PC-9 (cell line): ENCODE data around the gene IRF5. TPM values are rescaled to one million over a fixed set of nuclear protein-coding genes. Genes with fewer than 3 reads are reported as not detected.

Experiments used
- BruUV-seq: library from RNA; stranded (reverse); fragments of 400-500 nt; replicated peaks from 2 replicates; lab custom pipeline; 2021; lab: Mats Ljungman, UMichigan
- CTCF ChIA-PET: fragments of 300-600 bp; sonication (Branson Sonifier 250); formaldehyde crosslinking; loops from one replicate; lab custom pipeline; 2022; ENCODE audit warnings: antibody characterized with exemption; lab: Charles Lee
- POLR2A ChIA-PET: fragments of 300-600 bp; sonication (Branson Sonifier 250); formaldehyde crosslinking; loops from one replicate; lab custom pipeline; 2022; ENCODE audit warnings: antibody characterized with exemption; ENCODE audit not compliant: unreplicated experiment; lab: Charles Lee
- DNase-seq, 2 experiments: peaks; one replicate each; pipeline versions ENCODE4 v3.0.0 to v3.0.0-alpha.2; 2015 to 2022; ENCODE audit warnings: mixed read lengths in 1 of 2
- H2AFZ ChIP-seq: fragments of 200-600 bp; sonication (generic); 2 replicates; pipeline ENCODE4 v1.8.1; 2017; ENCODE audit warnings: antibody characterized with exemption
- H3F3A ChIP-seq: fragments of 200-600 bp; sonication (generic); 2 replicates; pipeline ENCODE4 v1.8.1; 2017; ENCODE audit warnings: antibody characterized with exemption, mild to moderate bottlenecking, low read depth; ENCODE audit not compliant: insufficient read depth
- H3K27ac ChIP-seq: fragments of 200-600 bp; sonication (generic); 2 replicates; pipeline ENCODE4 v1.6.1; 2016; ENCODE audit warnings: mixed run types
- H3K27me3 ChIP-seq: fragments of 200-600 bp; sonication (generic); 2 replicates; pipeline ENCODE4 v1.6.1; 2016; ENCODE audit warnings: low read depth, mixed run types; ENCODE audit not compliant: insufficient read depth
- H3K36me3 ChIP-seq: fragments of 200-600 bp; sonication (generic); 2 replicates; pipeline ENCODE4 v1.6.1; 2016; ENCODE audit warnings: low read depth, mixed run types
- H3K4me1 ChIP-seq: fragments of 200-600 bp; sonication (generic); replicated peaks from 2 replicates; pipeline ENCODE4 v1.6.1; 2016; ENCODE audit warnings: mixed run types; ENCODE audit not compliant: insufficient read depth
- H3K4me2 ChIP-seq: fragments of 200-600 bp; sonication (generic); 2 replicates; pipeline ENCODE4 v1.6.1; 2017; ENCODE audit warnings: mixed run types
- H3K4me3 ChIP-seq: fragments of 200-600 bp; sonication (generic); 2 replicates; pipeline ENCODE4 v1.6.1; 2016; ENCODE audit warnings: mixed run types
- H3K79me2 ChIP-seq: fragments of 200-600 bp; sonication (generic); 2 replicates; pipeline ENCODE4 v1.6.1; 2017; ENCODE audit warnings: low read depth, mixed run types
- H3K9me2 ChIP-seq: fragments of 200-600 bp; sonication (generic); 2 replicates; pipeline ENCODE4 v1.8.1; 2017; ENCODE audit warnings: mild to moderate bottlenecking; ENCODE audit not compliant: insufficient read depth
- H3K9me3 ChIP-seq: fragments of 200-600 bp; sonication (generic); 2 replicates; pipeline ENCODE4 v1.8.1; 2016; ENCODE audit warnings: low read depth; ENCODE audit not compliant: insufficient read depth
- H4K20me1 ChIP-seq: fragments of 200-600 bp; sonication (generic); 2 replicates; pipeline ENCODE4 v1.8.1; 2017; ENCODE audit not compliant: insufficient read depth
- CTCF ChIP-seq: fragments of 200-600 bp; sonication (generic); conservative IDR thresholded peaks from 2 replicates; pipeline ENCODE4 v1.6.1; 2017; ENCODE audit warnings: mixed run types, antibody characterized with exemption, mild to moderate bottlenecking, moderate library complexity
- EZH2 ChIP-seq: fragments of 200-600 bp; sonication (generic); IDR thresholded peaks from 2 replicates; pipeline ENCODE4 v1.8.0; 2017; ENCODE audit warnings: antibody characterized with exemption, low read depth
- intact Hi-C: fragments of 100-400 bp; cut with micrococcal nuclease; formaldehyde crosslinking; loops from one replicate; pipeline ENCODE4 v1.10.0; 2022; ENCODE audit not compliant: unreplicated experiment
- total RNA-seq: library from RNA; stranded (reverse); gene quantifications from 2 replicates; pipeline ENCODE4 v1.2.3, GENCODE V29; 2021

Gene IRF5
- total RNA-seq, 1 experiment from 2014 or later, result 3.4 TPM

GRCh38 chr7:128916643-128916915 is 21.1 kb upstream of the IRF5 start:
- ChIA-PET CTCF (no interaction called here), POLR2A (no interaction called here)
- intact Hi-C loops, result no loop called here
- H3K27me3 ChIP-seq, result peaks cover 29% of the 10 kb centered on the region
- H3K4me3 ChIP-seq, result no peak overlapping the region
- no peaks in the 10 kb centered on the region for H3F3A ChIP-seq
- H3K27ac ChIP-seq, result no peak overlapping the region
- BruUV-seq, result no TSS peak
- no peak for DNase-seq
- no peak overlapping the region for H3K4me2 ChIP-seq
- H2AFZ ChIP-seq, result no peak overlapping the region
- peaks cover 5% of the 10 kb centered on the region for H3K4me1 ChIP-seq
- H3K9me3 ChIP-seq, result no peaks in the 10 kb centered on the region
- no peaks in the 10 kb centered on the region for H4K20me1 ChIP-seq
- no peaks in the 10 kb centered on the region for H3K36me3 ChIP-seq
- TF ChIP-seq CTCF (no peak), EZH2 (no peak)
- H3K9me2 ChIP-seq, result no peaks in the 10 kb centered on the region
- no peaks in the 10 kb centered on the region for H3K79me2 ChIP-seq

GRCh38 chr7:128917122-128917521 is 20.6 kb upstream of the IRF5 start:
- no peaks in the 10 kb centered on the region for H3K9me3 ChIP-seq
- no peaks in the 10 kb centered on the region for H3K9me2 ChIP-seq
- no peaks in the 10 kb centered on the region for H3F3A ChIP-seq
- ChIA-PET POLR2A (no interaction called here), CTCF (no interaction called here)
- TF ChIP-seq CTCF, result no peak
- no peak overlapping the region for H3K4me2 ChIP-seq
- BruUV-seq, result no TSS peak
- H3K36me3 ChIP-seq, result no peaks in the 10 kb centered on the region
- H3K27ac ChIP-seq, result no peak overlapping the region
- no peaks in the 10 kb centered on the region for H3K79me2 ChIP-seq
- no peak for DNase-seq
- H4K20me1 ChIP-seq, result no peaks in the 10 kb centered on the region
- H3K4me3 ChIP-seq, result no peak overlapping the region
- H3K27me3 ChIP-seq, result peaks cover 29% of the 10 kb centered on the region
- no peak overlapping the region for H2AFZ ChIP-seq
- intact Hi-C loops, result no loop called here
- peaks cover 5% of the 10 kb centered on the region for H3K4me1 ChIP-seq

DNA sequence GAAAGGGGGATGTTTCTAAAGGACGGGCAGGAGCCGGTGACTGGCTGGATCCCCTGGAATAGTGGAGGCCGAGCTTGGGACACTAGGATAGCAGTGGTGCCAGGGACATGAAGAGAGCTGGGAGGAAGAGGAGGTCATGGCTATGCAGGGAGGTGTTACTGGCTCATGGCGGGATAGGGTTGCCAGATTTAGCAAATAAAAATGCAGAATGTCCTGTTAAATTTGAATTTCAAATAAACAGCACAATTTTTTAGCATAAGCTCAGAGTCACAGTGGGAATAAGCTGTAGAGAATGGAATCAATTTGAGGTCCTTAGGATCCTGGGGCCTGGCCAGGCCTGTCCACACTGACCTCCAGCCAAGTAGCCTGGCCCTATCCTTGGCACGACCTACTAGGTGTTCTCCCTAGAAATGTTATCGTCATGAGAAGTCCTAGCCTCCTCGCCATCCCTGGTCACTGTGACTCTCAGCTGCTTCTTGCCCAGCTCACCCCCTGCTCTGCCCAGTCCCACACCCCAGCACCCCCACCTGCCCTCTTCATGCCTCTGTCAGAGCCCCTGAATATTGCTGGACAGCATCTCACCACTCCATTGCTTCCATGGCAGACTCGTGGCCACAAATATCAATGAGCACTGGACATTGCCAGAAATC is 19.6 kb upstream of the IRF5 start:
- Histone ChIP-seq H4K20me1 (no peaks in the 10 kb centered on the region), H3K4me3 (no peak overlapping the region), H3K36me3 (no peaks in the 10 kb centered on the region), H3K9me3 (no peaks in the 10 kb centered on the region), H3K4me2 (no peak overlapping the region), H3K79me2 (no peaks in the 10 kb centered on the region), H2AFZ (no peak overlapping the region), H3K9me2 (no peaks in the 10 kb centered on the region), H3K27ac (no peak overlapping the region), H3K27me3 (peaks cover 29% of the 10 kb centered on the region), H3F3A (no peaks in the 10 kb centered on the region), H3K4me1 (peaks cover 5% of the 10 kb centered on the region)
- no peak for DNase-seq
- intact Hi-C loops, result no loop called here
- TF ChIP-seq EZH2 (no peak), CTCF (no peak)
- CTCF ChIA-PET, result interaction anchor here (1.0 kb wide), 1 partner anchor 245 kb away, joined by 3 read pairs; no protein-coding TSS in a partner anchor
- POLR2A ChIA-PET, result interaction anchor here (0.5 to 0.7 kb wide), 2 partner anchors 74 to 84 kb away, joined by 3 to 8 read pairs; no protein-coding TSS in a partner anchor
- BruUV-seq, result no TSS peak
